ENCODE data around the gene TSEN2. TPM values are rescaled to one million over a fixed set of nuclear protein-coding genes. Genes with fewer than 3 reads are reported as not detected.

Gene TSEN2
- total RNA-seq, 1 donor = 17.8 TPM

DNA sequence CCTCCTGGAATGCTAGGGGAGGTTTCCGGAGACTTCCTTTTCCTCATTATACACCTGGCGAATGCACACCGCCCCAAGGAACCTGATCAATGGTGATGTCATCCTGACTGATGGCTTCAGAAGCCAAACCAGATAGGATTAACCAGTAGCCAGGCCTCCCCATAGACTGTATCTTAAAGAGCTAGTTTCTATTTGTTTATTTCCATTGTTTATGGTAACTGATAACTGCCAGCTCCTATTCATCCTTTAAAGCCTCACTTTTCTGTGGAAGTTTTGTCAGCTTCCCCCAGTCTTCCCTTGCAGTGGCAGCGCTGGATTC is 61.2 kb downstream of the TSEN2 start, which contains the start of gene MKRN2OS:
MKRN2OS (minus strand) TSS at position 27 of the 319 bp plus-strand sequence. CDS start 35 bp downstream, outside the sequence.
- no peak for DNase-seq (ENCODE audit: low read depth in 2 of 3, low spot score in 2 of 3)

DNA sequence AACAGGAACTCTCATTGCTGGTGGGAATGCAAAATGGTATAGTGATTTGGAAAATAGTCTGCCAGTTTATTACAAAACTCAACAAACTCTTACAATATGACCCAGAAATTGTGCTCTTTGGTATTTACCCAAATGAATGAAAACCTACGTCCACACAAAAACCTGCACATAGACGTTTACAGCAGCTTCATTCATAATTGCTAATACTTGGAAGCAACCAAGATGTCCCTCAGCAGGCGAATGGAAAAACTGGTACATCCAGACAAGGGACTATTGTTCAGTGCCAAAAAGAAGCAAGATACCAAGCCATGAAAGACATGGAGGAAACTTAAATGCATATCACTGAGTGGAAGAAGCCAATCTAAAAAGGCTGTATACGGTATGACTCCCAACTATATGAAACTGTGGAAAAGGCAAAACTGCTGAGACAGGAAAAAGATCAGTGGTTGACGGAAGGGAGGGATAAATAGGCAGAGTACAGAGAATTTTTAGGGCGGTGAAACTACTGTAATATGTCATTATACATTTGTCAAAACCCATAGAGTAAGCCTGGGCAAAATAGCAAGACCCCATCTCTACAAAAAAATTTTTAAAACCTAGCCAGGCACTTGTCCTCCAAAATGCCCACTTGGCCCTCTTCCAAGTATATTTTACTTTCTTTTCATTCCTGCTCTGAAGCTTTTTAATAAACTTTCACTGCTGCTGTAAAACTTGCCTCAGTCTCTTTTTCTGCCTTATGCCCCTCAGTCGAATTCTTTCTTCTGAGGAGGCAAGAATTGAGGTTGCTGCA is 65.9 kb downstream of the TSEN2 start:
- no peak for DNase-seq (ENCODE audit: low read depth in 2 of 3, low spot score in 2 of 3)

GRCh38 chr3:12553921-12554391 is 69.7 kb downstream of the TSEN2 start:
- DNase-seq (ENCODE audit: low read depth in 2 of 3, low spot score in 2 of 3) = peak in 2 of 3 donors; percentile 33 to 41

DNA sequence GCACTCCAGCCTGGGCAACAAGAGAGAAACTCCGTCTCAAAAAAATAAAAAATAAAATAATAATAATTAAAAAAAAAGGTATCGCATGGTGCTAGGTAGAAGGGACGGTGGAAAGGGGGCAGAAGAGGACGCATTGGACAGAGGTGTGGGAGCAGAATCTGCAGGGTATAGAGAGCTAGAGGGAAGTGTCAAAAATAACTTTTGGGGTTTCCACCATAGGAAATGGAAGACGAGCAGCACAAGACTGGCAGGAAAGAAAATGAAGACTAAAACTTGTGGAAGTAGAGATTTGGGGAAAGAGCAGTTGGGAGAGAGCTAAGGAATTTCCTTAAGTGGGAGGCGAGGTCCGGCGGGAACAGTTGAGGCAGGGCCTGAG is 72.0 kb downstream of the TSEN2 start:
- DNase-seq (ENCODE audit: low read depth in 2 of 3, low spot score in 2 of 3) = peak in 1 of 3 donors; percentile 31

GRCh38 chr3:12556690-12557472 is 72.6 kb downstream of the TSEN2 start, which contains the start of gene MKRN2:
MKRN2 (plus strand) TSS chr3:12557087; CDS start chr3:12557151, 64 bp downstream.
- peak; percentile 76 to 87 (median 85) for DNase-seq (ENCODE audit: low read depth in 2 of 3, low spot score in 2 of 3)

DNA sequence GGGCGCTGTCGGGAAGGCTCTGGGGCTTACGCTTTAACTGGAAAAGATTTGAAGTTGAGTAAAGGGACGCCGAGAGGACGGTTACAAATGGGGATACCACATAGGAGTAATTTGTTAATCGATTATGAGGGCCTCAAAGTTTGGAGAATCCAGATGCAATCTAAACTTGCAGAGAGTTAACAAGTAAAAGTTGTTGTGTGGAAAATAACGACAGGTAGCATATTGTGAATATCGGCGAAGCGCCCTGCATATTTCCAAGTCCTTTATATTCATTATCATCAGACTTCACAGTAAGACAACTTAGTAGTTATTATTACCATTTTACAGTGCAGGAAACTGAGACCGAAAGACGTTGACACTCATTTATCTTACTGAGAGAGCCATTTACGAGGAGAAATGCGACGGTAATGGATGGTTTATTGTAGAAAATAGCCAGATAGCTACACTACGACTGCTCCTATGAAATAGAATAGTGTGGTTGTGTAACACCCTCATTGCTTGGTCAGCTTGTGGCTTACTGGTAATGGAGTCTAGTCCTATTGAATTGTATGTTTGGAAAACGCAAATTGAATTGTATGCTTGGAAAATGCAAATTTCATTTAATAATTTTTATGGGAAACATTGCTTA is 73.3 kb downstream of the TSEN2 start:
- DNase-seq (ENCODE audit: low read depth in 2 of 3, low spot score in 2 of 3) = no peak

DNA sequence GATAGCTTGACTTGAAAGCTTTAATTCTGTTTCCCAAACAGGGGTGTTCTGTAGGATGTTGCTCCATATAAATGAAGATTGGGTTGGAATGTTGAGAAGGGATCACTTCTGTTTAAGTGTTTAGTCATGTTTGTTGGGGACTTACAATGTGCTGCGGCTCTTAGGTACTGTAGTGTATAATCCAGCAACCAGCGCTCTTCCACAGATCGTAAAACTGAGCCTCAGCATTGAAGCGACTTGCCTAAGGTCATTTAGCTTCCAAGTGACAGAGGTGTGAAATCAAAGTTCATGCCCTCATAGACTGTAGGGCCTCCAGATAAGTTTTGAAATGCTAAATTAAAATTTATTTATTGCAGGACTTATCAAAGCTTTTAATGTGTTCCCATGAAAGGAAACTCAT is 74.4 kb downstream of the TSEN2 start:
- no peak for DNase-seq (ENCODE audit: low read depth in 2 of 3, low spot score in 2 of 3)

DNA sequence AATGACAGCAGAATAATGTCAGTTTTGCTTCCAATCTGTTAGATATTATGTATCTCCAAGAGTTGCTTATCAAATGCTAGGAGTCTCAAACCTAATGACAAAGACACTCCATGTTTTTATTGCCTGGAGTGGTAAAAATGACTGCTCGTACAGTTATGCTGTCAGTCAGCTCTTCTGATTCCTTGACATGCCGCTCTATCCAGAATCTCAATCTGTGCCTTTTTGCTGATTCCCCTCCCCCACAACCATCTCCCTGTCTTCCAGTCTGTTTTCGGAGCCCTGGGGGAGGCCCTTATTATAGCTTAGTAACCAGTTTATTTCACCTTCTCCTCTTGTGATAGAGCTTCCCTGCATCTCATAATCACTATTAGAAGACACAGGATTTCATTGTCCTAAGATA is 75.2 kb downstream of the TSEN2 start:
- DNase-seq (ENCODE audit: low read depth in 2 of 3, low spot score in 2 of 3) = no peak

DNA sequence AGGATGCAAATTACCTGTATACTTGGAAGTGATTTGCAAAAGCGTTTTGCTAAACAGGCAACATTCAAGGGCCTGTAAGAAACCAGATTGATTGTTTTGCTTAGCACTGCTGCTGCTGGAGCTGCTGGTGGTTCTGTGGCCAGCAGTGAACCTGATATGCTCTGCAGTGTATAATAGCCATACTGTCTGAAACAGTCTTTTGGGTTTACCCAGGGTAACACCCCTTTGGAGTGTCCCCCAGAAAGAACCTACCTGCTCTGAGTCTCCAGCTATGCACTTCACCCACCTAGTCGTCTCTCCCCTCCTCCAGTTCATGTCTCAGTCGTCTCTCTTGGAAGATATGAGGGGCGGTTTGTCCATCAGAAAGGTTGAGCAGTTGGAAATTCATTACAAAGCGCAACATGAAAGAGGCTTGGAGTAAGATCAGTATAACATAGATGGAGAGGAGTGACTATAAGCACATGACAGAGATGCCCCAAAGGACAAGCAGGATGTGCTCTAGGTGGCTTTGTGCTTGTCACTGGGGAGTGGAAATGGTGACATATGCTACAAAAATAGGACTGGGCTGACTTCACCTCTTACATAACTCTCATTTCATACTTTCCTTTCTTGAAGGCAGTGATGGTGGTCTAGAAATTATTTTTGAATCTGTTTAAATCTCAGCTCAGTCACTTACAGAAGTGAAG is 76.4 kb downstream of the TSEN2 start:
- no peak for DNase-seq (ENCODE audit: low read depth in 2 of 3, low spot score in 2 of 3)

DNA sequence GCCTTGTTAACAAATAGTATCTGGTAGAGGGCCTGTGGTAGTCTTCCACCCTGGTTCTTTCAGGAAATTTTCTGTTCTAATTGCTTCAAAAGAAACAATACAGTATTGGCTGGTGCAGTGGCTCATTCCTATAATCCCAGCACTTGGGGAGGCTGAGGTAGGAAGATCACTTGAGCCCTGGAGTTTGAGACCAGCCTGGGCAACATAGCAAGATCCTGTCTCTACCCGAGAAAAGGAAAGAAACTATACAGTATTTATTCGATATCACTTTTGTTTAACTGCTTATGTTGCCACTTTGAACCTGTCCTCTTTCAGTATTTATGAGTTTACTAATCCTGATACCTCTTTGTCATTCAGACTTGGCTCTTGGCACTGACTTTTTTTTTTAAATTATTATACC is 77.1 kb downstream of the TSEN2 start:
- no peak for DNase-seq (ENCODE audit: low read depth in 2 of 3, low spot score in 2 of 3)

GRCh38 chr3:12562451-12562850 is 78.2 kb downstream of the TSEN2 start:
- DNase-seq (ENCODE audit: low read depth in 2 of 3, low spot score in 2 of 3) = no peak

DNA sequence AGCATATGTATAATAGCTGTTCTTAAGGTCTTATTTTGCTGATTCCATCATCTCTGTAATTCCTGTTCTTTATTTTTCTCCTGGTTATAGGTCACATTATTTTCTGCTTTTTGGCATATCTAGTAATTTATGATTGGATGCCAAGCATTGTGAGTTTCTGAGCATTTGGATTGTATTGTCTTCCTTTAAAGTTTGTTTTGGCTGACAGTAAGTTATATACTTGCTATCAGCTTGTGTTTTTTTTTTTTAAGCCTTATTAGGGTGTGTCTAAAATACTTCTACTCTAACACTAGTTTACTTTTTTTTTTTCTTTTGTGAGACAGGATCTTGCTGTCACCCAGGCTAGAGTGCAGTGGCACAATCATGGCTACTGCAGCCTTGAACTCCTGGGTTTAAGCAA is 82.7 kb downstream of the TSEN2 start:
- DNase-seq (ENCODE audit: low read depth in 2 of 3, low spot score in 2 of 3) = no peak

DNA sequence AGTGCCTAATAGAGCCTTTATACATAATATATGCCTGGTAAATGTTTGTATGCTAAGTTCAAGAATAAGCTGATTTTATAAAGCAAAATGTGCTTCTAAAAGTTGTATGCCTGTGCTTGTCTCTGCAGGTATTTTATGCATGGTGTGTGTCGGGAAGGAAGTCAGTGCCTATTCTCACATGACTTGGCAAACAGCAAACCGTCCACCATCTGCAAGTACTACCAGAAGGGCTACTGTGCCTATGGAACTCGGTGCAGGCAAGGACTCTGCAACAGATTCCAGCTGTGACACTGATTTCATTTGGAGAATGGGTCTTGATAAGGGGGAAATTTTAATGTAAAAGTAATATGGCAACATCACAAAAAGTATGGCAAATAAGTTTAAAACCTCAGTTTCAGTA is 84.5 kb downstream of the TSEN2 start:
- no peak for DNase-seq (ENCODE audit: low read depth in 2 of 3, low spot score in 2 of 3)

DNA sequence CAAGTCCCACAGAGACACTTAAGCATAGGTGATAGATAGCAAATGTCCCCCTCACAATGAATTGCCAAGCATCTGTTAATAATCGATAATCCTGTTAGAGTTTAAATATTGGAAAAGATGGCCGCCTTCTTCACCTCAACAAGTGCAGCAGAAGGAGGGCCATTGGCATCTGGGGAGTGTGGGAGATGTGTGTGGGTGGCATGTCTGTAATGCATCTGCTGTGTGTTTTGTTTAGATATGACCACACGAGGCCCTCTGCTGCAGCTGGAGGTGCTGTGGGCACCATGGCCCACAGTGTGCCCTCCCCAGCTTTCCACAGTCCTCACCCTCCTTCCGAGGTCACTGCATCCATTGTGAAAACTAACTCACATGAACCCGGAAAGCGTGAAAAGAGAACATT is 85.6 kb downstream of the TSEN2 start:
- DNase-seq (ENCODE audit: low read depth in 2 of 3, low spot score in 2 of 3) = no peak

DNA sequence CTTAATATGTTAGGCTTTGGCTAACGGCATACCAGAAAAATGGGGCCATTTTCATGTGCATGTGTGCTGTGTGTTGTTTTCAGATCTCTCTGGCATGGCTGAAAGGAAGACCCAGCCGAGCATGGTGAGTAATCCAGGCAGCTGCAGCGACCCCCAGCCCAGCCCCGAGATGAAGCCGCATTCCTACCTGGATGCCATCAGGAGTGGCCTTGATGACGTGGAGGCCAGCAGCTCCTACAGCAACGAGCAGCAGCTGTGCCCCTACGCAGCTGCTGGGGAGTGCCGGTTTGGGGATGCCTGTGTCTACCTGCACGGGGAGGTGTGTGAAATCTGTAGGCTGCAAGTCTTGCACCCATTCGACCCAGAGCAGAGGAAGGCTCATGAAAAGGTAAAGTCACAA is 87.7 kb downstream of the TSEN2 start:
- DNase-seq (ENCODE audit: low read depth in 2 of 3, low spot score in 2 of 3) = no peak

DNA sequence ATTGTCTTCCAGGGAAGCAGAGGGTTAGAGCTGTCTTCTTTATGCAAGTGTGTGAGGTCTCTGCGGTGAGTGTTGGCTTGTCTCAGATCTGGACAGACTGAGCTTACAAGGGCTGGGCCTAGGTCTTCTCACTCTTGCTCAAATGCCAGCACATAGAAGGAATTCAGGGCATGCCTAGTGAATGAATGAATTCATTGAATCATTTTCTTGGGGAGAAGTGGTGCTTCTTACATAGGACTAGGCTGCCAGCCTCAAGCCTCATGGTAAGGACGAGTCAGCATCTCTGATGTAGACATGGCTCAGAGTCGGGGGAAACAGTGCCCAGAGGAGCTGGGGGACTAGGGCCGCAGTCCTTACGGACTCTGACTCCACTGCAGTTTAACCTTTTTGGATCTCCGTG is 89.9 kb downstream of the TSEN2 start:
- no peak for DNase-seq (ENCODE audit: low read depth in 2 of 3, low spot score in 2 of 3)

DNA sequence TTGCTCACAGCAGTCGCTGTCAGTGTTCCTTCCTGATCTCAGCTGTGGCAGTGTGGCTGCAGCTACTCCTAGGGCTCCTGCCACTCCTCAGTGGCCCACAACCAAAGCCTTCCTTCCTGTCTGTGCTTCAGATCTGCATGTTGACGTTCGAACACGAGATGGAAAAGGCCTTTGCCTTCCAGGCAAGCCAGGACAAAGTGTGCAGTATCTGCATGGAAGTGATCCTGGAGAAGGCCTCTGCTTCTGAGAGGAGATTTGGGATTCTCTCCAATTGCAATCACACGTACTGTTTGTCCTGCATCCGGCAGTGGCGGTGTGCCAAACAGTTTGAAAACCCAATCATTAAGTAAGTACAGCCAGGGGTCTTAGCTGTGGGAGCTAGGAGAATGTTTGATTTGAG is 90.4 kb downstream of the TSEN2 start:
- DNase-seq (ENCODE audit: low read depth in 2 of 3, low spot score in 2 of 3) = no peak

GRCh38 chr3:12577379-12577778 is 93.1 kb downstream of the TSEN2 start:
- DNase-seq (ENCODE audit: low read depth in 2 of 3, low spot score in 2 of 3) = no peak

GRCh38 chr3:12578742-12579141 is 94.5 kb downstream of the TSEN2 start:
- DNase-seq (ENCODE audit: low read depth in 2 of 3, low spot score in 2 of 3) = no peak

DNA sequence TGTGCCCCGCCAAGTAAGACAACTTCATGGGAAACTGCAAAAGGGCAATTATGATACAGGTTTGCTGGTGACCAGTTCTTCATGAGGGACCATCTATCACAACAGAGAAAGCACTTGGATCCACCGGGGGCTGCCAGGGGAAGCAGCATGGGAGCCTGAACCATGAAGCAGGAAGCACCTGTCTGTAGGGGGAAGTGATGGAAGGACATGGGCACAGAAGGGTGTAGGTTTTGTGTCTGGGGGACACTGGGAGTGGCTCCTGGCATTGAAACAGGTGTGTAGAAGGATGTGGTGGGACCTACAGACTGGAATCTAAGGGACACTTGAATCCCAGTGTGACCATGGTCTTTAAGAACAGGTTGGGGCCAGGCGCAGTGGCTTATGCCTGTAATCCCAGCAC is 95.2 kb downstream of the TSEN2 start:
- peak in 2 of 3 donors; percentile 44 to 73 for DNase-seq (ENCODE audit: low read depth in 2 of 3, low spot score in 2 of 3)

GRCh38 chr3:12579905-12580304 is 95.6 kb downstream of the TSEN2 start:
- DNase-seq (ENCODE audit: low read depth in 2 of 3, low spot score in 2 of 3) = no peak

Measured in hematopoietic multipotent progenitor cell (in vitro differentiated cells).